OCI-LY3 (cell line): Measurements from ENCODE around the gene PARD3B.

ENCODE experiments used
- EZH2phosphoT487 ChIP-seq: fragments of 200-600 bp; shearing (Covaris generic); IDR thresholded peaks from 2 replicates; pipeline ENCODE4 v1.6.1; 2018; ENCODE audit warnings: antibody characterized with exemption, mixed run types, low read depth
- TF ChIP-seq, protein P1 (sequence below): fragments of 200-600, 300-600 bp; sonication (generic); IDR thresholded peaks from 2 replicates; pipeline ENCODE4 v1.5.1; 2014; ENCODE audit warnings: antibody characterized with exemption, low read length, low read depth

DNA sequence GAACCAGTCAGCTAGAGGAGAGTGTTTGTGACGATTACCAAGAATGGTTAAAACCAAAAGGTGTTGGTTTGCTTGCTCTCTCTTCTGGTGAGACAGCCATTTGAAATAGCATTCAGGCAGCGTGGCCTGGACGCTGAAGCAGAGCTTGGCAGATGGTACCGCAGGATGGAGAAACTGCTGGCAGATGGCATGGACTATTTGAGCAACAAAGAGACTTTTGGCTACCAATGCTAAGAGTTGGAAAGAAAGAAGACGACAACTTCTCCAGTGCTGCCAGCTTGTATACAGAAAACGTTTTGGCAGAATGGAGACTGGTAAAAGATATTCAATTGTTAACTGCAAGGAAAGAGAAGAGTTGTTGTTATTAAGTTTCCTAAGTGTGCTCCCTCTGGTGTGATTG, 315.0 kb downstream of the PARD3B start:
- TF ChIP-seq, protein P1, sequence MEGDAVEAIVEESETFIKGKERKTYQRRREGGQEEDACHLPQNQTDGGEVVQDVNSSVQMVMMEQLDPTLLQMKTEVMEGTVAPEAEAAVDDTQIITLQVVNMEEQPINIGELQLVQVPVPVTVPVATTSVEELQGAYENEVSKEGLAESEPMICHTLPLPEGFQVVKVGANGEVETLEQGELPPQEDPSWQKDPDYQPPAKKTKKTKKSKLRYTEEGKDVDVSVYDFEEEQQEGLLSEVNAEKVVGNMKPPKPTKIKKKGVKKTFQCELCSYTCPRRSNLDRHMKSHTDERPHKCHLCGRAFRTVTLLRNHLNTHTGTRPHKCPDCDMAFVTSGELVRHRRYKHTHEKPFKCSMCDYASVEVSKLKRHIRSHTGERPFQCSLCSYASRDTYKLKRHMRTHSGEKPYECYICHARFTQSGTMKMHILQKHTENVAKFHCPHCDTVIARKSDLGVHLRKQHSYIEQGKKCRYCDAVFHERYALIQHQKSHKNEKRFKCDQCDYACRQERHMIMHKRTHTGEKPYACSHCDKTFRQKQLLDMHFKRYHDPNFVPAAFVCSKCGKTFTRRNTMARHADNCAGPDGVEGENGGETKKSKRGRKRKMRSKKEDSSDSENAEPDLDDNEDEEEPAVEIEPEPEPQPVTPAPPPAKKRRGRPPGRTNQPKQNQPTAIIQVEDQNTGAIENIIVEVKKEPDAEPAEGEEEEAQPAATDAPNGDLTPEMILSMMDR: no peak
- no peak for TF ChIP-seq EZH2phosphoT487
